ENCODE data around the gene ZBP1.

ZBP1 gene

DNA sequence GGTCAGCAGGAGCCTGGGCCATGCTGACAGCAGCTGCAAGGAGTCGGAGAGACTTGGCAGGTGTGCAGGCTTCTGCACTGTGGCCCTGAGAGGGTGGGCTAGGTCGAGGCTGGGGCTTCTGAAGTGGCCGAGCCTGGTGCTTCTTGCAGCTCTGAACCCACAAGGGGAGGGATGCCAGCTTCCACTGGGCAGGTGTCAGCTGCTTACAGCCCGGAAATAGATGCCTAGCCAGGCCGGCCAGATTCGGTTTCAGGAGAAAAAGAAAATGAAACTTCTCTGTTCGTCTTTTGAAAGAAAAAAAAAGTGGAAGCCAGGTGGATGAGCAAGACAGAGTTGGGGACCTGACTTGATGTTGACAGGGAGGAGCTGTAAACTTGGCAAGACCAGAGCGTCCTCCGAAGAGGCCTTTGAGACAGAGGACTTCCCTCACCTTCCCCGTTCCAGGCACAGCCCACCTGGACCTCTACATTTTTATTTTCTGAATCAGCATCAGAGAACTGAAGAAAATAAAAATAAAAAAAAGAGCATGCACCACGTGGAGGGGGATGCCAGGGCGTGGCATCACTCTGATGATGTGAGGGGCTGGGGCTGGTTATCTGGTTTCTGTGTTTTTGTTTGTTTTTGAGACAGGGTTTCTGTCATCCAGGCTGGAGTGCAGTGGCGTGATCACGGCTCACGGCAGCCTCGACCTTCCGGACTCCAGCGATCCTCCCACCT, at the start of gene ZBP1:
TSS of gene ZBP1 (minus strand) at position 153 of the 717 bp plus-strand sequence. CDS start at position 22, 131 bp downstream.
- no peak for DNase-seq

DNA sequence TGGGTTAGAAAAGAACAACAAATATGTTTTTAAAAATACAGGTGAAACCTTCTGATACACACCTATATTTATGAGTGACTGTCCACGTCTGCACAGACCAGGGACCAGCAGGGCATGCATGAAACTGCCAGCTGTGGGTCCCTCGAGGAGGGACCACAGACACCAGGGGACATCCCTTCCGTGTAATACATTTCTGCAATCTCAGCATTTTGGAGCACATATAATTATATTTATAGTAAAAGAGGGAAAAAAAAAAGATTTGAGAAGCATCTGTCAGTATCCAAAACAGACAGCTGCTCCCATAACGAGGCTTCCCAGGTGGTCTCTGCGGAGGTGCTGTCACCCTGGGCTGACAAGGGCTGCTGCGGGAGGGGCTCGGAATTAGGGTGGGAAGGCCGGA, 49.4 kb upstream of the ZBP1 start:
- DNase-seq: no peak

DNA sequence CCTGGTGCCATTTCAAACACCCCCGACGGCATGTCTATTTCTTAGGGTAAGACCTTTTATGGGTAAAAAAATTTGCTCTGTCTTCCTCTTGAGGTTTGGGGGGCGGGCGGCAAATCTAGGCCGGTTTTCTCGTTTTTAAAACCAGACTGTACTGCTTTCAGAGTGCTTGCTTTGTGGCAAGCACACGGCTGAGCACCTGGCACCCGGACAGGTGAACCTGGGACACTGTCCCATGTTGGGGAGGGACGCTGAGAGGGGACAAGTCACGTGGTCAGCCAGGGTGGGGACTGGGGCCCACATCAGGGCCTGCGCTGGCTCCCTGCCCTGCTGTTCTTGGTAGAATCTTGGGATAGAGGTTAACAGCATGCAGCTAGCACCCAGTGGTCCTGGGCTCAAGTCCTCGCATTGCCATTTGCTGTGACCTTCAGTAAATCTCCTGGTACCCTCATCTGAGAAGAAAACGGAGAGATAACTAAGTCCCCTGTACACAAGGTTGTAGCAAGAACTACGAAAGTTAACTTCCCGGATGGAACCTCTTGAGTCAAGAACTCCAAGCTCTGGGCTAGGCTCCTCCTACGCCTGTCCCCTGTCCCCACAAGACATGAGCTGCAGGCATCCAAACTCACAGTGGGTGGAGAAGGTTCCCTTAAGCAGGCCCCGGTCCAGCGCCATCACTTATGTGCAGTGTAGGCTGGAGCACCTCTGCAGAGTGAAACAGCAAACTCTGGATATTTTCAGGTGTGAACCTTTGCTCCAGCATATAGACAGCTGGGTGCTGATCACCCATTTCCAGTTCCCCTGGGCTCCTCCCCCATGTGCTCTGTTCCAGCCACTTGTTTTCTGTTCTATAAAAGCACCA, 47.9 kb upstream of the ZBP1 start:
- no peak for DNase-seq

GRCh38 chr20:57667388-57667787, 47.2 kb upstream of the ZBP1 start:
- no peak for DNase-seq

DNA sequence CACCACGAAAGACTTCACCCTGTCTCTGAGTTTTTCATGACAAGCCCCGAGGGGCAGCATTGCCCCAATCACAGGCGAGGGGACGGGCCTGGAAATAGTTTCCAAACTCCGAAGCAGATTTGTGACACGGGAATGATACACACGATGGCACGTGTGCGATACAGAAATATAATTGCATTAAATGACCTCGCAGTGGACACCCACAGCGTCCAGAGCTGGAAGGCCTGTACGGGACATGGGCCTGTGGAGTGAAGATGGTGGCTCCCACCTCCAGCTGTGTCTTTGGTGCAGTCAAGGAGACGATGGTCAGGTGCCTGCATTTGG, 46.6 kb upstream of the ZBP1 start:
- DNase-seq: no peak

GRCh38 chr20:57666106-57666833, 46.0 kb upstream of the ZBP1 start:
- DNase-seq: no peak

GRCh38 chr20:57665589-57665971, 45.4 kb upstream of the ZBP1 start:
- no peak for DNase-seq

GRCh38 chr20:57664924-57665588, 44.8 kb upstream of the ZBP1 start:
- no peak for DNase-seq

DNA sequence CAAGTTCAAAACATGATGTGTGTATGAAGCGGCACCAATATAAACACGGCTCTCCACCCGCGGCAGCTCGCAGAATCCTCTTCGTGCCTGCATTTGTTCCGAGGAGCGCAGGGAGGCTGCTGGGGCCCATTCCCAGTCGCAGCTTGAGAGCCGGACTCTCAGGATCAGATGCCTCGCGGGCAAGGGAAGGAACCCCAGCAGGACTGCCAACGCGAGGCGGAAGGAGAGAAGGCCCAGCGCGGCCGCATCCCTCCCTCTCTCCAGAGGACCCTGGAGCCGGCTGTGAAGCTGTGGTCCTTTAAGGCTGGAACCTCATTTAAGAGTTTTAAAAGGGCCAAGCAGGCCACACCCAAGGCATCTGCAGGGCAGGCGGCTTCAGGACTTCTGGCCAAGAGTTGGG, 44.2 kb upstream of the ZBP1 start:
- DNase-seq: no peak

DNA sequence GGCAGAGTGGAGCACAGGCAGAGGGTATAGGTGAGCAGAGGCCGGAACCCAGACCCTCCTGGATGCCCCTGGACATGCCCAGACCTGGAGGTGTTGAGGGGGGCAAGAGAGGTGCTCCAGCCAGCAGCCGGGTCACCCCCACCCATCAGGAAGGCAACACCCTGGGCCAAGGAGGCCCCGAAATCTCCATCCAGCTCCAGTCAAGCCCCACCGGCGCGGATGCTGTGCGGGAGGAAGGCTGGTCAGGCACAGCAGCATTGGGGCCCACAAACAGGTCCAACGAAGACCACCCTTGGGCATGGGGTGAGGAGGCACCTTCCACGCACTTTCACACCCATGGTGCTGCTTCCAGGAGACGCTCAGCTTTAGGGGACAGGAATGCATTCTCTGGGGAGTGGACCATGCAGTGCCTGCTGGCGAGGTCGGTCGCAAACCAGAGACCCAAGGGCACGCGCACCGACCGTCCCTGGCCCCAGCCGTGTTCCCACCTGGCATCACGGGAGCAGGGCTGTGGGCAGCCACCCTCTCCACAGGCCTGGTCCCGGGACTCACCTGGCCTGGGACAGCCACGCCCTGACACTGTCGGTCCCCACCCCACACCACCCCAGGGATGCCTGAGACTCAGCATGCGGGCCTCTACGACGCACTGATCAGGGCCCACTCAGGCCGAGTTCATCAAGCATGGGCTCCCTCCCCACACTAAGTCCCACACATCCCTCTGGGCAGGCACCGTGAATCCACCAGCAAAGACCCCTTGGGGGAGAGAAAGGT, 43.6 kb upstream of the ZBP1 start:
- no peak for DNase-seq

- no peak for DNase-seq
Measured at GRCh38 chr20:57663241-57663640, 43.0 kb upstream of the ZBP1 start.

GRCh38 chr20:57662456-57663240, 42.4 kb upstream of the ZBP1 start:
- DNase-seq: no peak

- DNase-seq: no peak
Measured at GRCh38 chr20:57661746-57662455, 41.7 kb upstream of the ZBP1 start.

- DNase-seq: no peak
Measured at GRCh38 chr20:57660922-57661745, 40.9 kb upstream of the ZBP1 start.

- no peak for DNase-seq
Measured at GRCh38 chr20:57660181-57660921, 40.1 kb upstream of the ZBP1 start.

DNA sequence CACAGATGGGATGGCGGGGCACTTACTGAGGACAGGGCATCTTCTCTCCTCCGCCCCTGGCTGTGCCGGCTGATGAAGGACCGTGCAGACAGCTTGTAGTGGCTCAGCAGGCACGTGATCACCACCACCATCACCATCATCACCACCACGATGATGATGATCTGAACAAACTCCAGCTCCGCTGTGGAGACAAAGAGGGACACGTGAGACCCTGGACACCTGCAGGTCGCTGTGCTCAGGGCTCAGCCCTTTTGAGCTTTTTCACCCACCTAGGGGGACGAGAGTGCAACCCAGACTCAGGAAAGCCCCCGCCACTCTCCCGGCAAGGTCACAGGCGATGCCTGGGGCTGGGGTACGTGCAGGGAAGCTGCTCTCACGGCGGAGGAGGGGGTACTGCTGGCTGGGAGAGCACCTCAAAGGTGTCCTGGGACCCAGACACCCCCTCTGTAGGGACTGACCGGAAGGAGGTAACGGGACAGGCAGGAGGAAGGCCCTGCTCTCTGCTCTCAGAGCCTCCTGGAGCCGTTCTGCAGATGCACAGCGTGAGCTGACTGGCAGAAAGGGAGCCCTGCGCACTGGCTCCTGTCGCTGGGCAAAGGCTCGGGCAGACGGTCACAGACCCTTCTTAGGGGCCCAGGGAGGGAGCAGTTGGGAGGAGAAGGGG, 39.4 kb upstream of the ZBP1 start:
- no peak for DNase-seq

DNA sequence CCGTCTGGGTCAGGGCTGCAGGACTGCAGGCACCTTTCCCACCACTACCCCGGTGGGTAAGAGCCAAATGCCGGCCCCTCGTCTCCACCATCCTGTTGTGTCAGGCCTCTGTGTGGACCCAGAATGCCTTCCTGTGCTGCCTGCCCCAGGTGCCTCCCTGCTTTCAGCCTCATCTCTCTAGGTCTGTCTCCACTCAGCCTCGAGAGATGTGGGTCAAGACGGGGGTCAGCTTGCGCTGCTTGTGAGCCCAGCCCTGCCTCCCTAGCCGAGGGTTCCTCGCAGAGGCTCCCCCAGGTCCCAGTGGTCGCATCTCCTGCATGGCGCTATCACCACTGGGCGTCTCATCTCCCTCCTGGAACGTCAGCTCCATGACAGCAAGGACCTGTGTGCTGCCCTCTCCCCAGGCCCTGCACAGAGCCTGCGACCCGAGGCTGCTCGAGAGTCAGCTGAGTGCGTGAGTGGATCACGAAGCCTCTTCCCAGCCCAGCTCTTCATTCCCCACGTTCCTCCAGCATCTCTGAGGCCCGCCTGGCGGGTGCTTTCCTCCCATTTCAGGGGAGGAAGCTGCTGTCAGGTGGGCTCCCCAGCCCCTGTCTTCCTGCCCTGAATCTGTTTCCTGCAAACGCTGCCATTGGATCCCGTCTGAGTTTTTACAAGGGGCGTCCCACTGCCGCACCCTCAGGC, 38.7 kb upstream of the ZBP1 start:
- DNase-seq: no peak

GRCh38 chr20:57658447-57658832, 38.2 kb upstream of the ZBP1 start:
- DNase-seq: no peak

Measured in NCI-H69 (cell line).